ENCODE data around the gene LMBR1L.

The LMBR1L gene

GRCh38 chr12:49093792-49094159, 16.9 kb downstream of the LMBR1L start:
- H3K9ac ChIP-seq (ENCODE audit: low read depth, low read length, poor library complexity, severe bottlenecking), result no peak overlapping the region
- H4K20me1 ChIP-seq (ENCODE audit: insufficient read depth, low read length, poor library complexity, severe bottlenecking), result no peaks in the 10 kb centered on the region
- H3K79me2 ChIP-seq (ENCODE audit: insufficient read depth, low read length), result no peaks in the 10 kb centered on the region
- H3K4me1 ChIP-seq (ENCODE audit: insufficient read depth, low read length, poor library complexity, severe bottlenecking), result peaks cover 7% of the 10 kb centered on the region
- H3K9me2 ChIP-seq (replicated peaks; ENCODE audit: low read depth, low read length), result no peaks in the 10 kb centered on the region
- no peak overlapping the region for H2AFZ ChIP-seq (ENCODE audit: low read length)
- no peak overlapping the region for H3K4me3 ChIP-seq (ENCODE audit: low read length, poor library complexity, severe bottlenecking)
- H3K27me3 ChIP-seq (ENCODE audit: insufficient read depth, low read length, poor library complexity, severe bottlenecking), result no peaks in the 10 kb centered on the region
- no peaks in the 10 kb centered on the region for H3F3A ChIP-seq (ENCODE audit: low read depth)
- peaks cover 8% of the 10 kb centered on the region; the same call in 1 of the 2 replicates for H3K36me3 ChIP-seq (ENCODE audit: insufficient read depth, low read length)
- H3K4me2 ChIP-seq (ENCODE audit: low read depth, low read length, poor library complexity, severe bottlenecking), result no peak overlapping the region
- no peaks in the 10 kb centered on the region for H3K9me3 ChIP-seq (ENCODE audit: insufficient read depth, low read depth, low read length)
- TF ChIP-seq CTCF (conservative IDR thresholded peaks at IDR 0.05; ENCODE audit: low read length) (no peak), EZH2phosphoT487 (IDR thresholded peaks at IDR 0.05; ENCODE audit: borderline replicate concordance) (no peak)

- H3F3A ChIP-seq (ENCODE audit: low read depth), result no peaks in the 10 kb centered on the region
- no peaks in the 10 kb centered on the region for H3K27me3 ChIP-seq (ENCODE audit: insufficient read depth, low read length, poor library complexity, severe bottlenecking)
- peaks cover 8% of the 10 kb centered on the region; the same call in 1 of the 2 replicates for H3K36me3 ChIP-seq (ENCODE audit: insufficient read depth, low read length)
- TF ChIP-seq EZH2phosphoT487 (IDR thresholded peaks at IDR 0.05; ENCODE audit: borderline replicate concordance) (no peak), CTCF (conservative IDR thresholded peaks at IDR 0.05; ENCODE audit: low read length) (no peak)
- H3K9me3 ChIP-seq (ENCODE audit: insufficient read depth, low read depth, low read length), result no peaks in the 10 kb centered on the region
- no peak overlapping the region for H3K4me3 ChIP-seq (ENCODE audit: low read length, poor library complexity, severe bottlenecking)
- no peaks in the 10 kb centered on the region for H3K79me2 ChIP-seq (ENCODE audit: insufficient read depth, low read length)
- no peak overlapping the region for H3K9ac ChIP-seq (ENCODE audit: low read depth, low read length, poor library complexity, severe bottlenecking)
- no peak overlapping the region for H3K4me2 ChIP-seq (ENCODE audit: low read depth, low read length, poor library complexity, severe bottlenecking)
- H4K20me1 ChIP-seq (ENCODE audit: insufficient read depth, low read length, poor library complexity, severe bottlenecking), result no peaks in the 10 kb centered on the region
- H2AFZ ChIP-seq (ENCODE audit: low read length), result no peak overlapping the region
- H3K4me1 ChIP-seq (ENCODE audit: insufficient read depth, low read length, poor library complexity, severe bottlenecking), result peaks cover 14% of the 10 kb centered on the region
- H3K9me2 ChIP-seq (replicated peaks; ENCODE audit: low read depth, low read length), result no peaks in the 10 kb centered on the region
Observed at GRCh38 chr12:49092816-49093406, 17.7 kb downstream of the LMBR1L start.

GRCh38 chr12:49092086-49092815, 18.4 kb downstream of the LMBR1L start:
- Histone ChIP-seq H3K4me3 (ENCODE audit: low read length, poor library complexity, severe bottlenecking) (no peak overlapping the region), H3K9me2 (replicated peaks; ENCODE audit: low read depth, low read length) (no peaks in the 10 kb centered on the region), H3K36me3 (ENCODE audit: insufficient read depth, low read length) (peaks cover 3% of the 10 kb centered on the region; the same call in 1 of the 2 replicates), H3K9ac (ENCODE audit: low read depth, low read length, poor library complexity, severe bottlenecking) (no peak overlapping the region), H4K20me1 (ENCODE audit: insufficient read depth, low read length, poor library complexity, severe bottlenecking) (no peaks in the 10 kb centered on the region), H2AFZ (ENCODE audit: low read length) (no peak overlapping the region), H3K79me2 (ENCODE audit: insufficient read depth, low read length) (no peaks in the 10 kb centered on the region), H3K4me2 (ENCODE audit: low read depth, low read length, poor library complexity, severe bottlenecking) (peak overlapping the region; percentile 25), H3K27me3 (ENCODE audit: insufficient read depth, low read length, poor library complexity, severe bottlenecking) (no peaks in the 10 kb centered on the region), H3K4me1 (ENCODE audit: insufficient read depth, low read length, poor library complexity, severe bottlenecking) (peaks cover 19% of the 10 kb centered on the region), H3K9me3 (ENCODE audit: insufficient read depth, low read depth, low read length) (no peaks in the 10 kb centered on the region), H3F3A (ENCODE audit: low read depth) (no peaks in the 10 kb centered on the region)
- TF ChIP-seq CTCF (conservative IDR thresholded peaks at IDR 0.05; ENCODE audit: low read length) (peak; percentile 57), EZH2phosphoT487 (IDR thresholded peaks at IDR 0.05; ENCODE audit: borderline replicate concordance) (no peak)

Data from Loucy (cell line).